SK-N-MC (cell line): ENCODE data around the gene SLC9A4.

Experiments used
- DNase-seq: peaks from one replicate; pipeline ENCODE4 v3.0.0-alpha.2; 2011; ENCODE audit warnings: low read depth, low spot score
- H3K27ac ChIP-seq: fragments of 200-600 bp; sonication (generic); 2 replicates; pipeline ENCODE4 v1.5.1; 2016; ENCODE audit warnings: mixed run types
- H3K36me3 ChIP-seq: fragments of 200-600 bp; sonication (generic); 2 replicates; pipeline ENCODE4 v1.6.1; 2017; ENCODE audit warnings: antibody characterized with exemption, low read length, mixed read lengths; ENCODE audit not compliant: insufficient read depth
- H3K4me3 ChIP-seq: fragments of 200-600 bp; sonication (generic); 2 replicates; pipeline ENCODE4 v1.5.1; 2016
- H3K9ac ChIP-seq: fragments of 200-600 bp; sonication (generic); 2 replicates; pipeline ENCODE4 v1.8.0; 2017; ENCODE audit warnings: mixed run types, mixed read lengths; ENCODE audit not compliant: insufficient read length
- H3K9me3 ChIP-seq: fragments of 200-600 bp; sonication (generic); 2 replicates; pipeline ENCODE4 v1.6.1; 2017; ENCODE audit warnings: low read depth, mild to moderate bottlenecking, antibody characterized with exemption, low read length, moderate library complexity, mixed read lengths
- EZH2 ChIP-seq: fragments of 200-600 bp; sonication (generic); IDR thresholded peaks from one replicate; pipeline ENCODE4 v1.6.1; 2017; ENCODE audit warnings: antibody characterized with exemption
- FOXP2 ChIP-seq: optimal IDR thresholded peaks from 2 replicates; pipeline ENCODE3; 2011; ENCODE audit warnings: mild to moderate bottlenecking, moderate library complexity; ENCODE audit not compliant: insufficient read depth; ENCODE audit errors: extremely low read length, control extremely low read depth
- POLR2AphosphoS5 ChIP-seq: IDR thresholded peaks from 2 replicates; pipeline ENCODE4 v1.6.1; 2012; ENCODE audit warnings: mild to moderate bottlenecking, low read depth, low read length, borderline replicate concordance

The SLC9A4 gene

GRCh38 chr2:102434655-102435381, 38.2 kb upstream of the SLC9A4 start:
- Histone ChIP-seq H3K9ac (no peak overlapping the region), H3K9me3 (no peaks in the 10 kb centered on the region), H3K27ac (no peak overlapping the region), H3K36me3 (no peaks in the 10 kb centered on the region), H3K4me3 (no peak overlapping the region)
- no peak for DNase-seq
- TF ChIP-seq EZH2 (no peak), POLR2AphosphoS5 (no peak), FOXP2 (no peak)

DNA sequence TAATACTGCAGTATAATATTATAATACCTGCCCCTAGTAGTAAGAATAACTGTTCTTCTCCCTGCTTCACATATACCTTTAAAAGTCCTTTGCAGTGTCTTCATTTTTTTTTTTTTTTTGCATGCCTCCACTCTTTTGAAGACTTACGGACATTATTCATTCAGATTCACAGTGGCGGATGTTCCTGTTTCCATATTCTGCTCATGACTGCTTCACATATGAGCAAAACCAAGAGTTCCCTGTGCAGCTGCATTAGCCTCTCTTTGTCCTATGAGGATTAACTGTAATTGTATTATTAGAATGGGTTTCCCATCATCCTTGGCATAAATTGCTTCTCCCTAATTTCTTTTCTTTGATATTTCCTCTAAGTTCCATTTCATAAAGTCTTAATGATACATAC, 37.3 kb upstream of the SLC9A4 start:
- TF ChIP-seq FOXP2, result no peak
- TF ChIP-seq EZH2, result no peak
- H3K27ac ChIP-seq, result no peak overlapping the region
- no peaks in the 10 kb centered on the region for H3K36me3 ChIP-seq
- H3K4me3 ChIP-seq, result no peak overlapping the region
- H3K9me3 ChIP-seq, result no peaks in the 10 kb centered on the region
- no peak for DNase-seq
- no peak overlapping the region for H3K9ac ChIP-seq

GRCh38 chr2:102436323-102436722, 36.7 kb upstream of the SLC9A4 start:
- no peak for DNase-seq
- Histone ChIP-seq H3K9me3 (no peaks in the 10 kb centered on the region), H3K9ac (no peak overlapping the region), H3K36me3 (no peaks in the 10 kb centered on the region), H3K4me3 (no peak overlapping the region), H3K27ac (no peak overlapping the region)
- TF ChIP-seq EZH2 (no peak), FOXP2 (no peak), POLR2AphosphoS5 (no peak)

GRCh38 chr2:102437122-102437521, 35.9 kb upstream of the SLC9A4 start:
- no peak for DNase-seq
- no peaks in the 10 kb centered on the region for H3K9me3 ChIP-seq
- no peak overlapping the region for H3K27ac ChIP-seq
- no peak for TF ChIP-seq EZH2
- TF ChIP-seq POLR2AphosphoS5, result no peak
- TF ChIP-seq FOXP2, result no peak
- H3K4me3 ChIP-seq, result no peak overlapping the region
- no peak overlapping the region for H3K9ac ChIP-seq
- no peaks in the 10 kb centered on the region for H3K36me3 ChIP-seq

- Histone ChIP-seq H3K9ac (no peak overlapping the region), H3K9me3 (no peaks in the 10 kb centered on the region), H3K27ac (no peak overlapping the region), H3K4me3 (no peak overlapping the region), H3K36me3 (no peaks in the 10 kb centered on the region)
- TF ChIP-seq FOXP2, result no peak
- no peak for TF ChIP-seq POLR2AphosphoS5
- TF ChIP-seq EZH2, result no peak
- no peak for DNase-seq
Measured at GRCh38 chr2:102438111-102438510, 34.9 kb upstream of the SLC9A4 start.

GRCh38 chr2:102438578-102438977, 34.4 kb upstream of the SLC9A4 start:
- H3K9ac ChIP-seq, result no peak overlapping the region
- H3K9me3 ChIP-seq, result no peaks in the 10 kb centered on the region
- no peaks in the 10 kb centered on the region for H3K36me3 ChIP-seq
- TF ChIP-seq EZH2 (no peak), POLR2AphosphoS5 (no peak), FOXP2 (no peak)
- H3K4me3 ChIP-seq, result no peak overlapping the region
- H3K27ac ChIP-seq, result no peak overlapping the region
- no peak for DNase-seq

- DNase-seq, result no peak
- Histone ChIP-seq H3K27ac (no peak overlapping the region), H3K4me3 (no peak overlapping the region), H3K9me3 (no peaks in the 10 kb centered on the region), H3K9ac (no peak overlapping the region), H3K36me3 (no peaks in the 10 kb centered on the region)
- TF ChIP-seq POLR2AphosphoS5, result no peak
- no peak for TF ChIP-seq EZH2
- no peak for TF ChIP-seq FOXP2
Measured at GRCh38 chr2:102439065-102439695, 33.8 kb upstream of the SLC9A4 start.

DNA sequence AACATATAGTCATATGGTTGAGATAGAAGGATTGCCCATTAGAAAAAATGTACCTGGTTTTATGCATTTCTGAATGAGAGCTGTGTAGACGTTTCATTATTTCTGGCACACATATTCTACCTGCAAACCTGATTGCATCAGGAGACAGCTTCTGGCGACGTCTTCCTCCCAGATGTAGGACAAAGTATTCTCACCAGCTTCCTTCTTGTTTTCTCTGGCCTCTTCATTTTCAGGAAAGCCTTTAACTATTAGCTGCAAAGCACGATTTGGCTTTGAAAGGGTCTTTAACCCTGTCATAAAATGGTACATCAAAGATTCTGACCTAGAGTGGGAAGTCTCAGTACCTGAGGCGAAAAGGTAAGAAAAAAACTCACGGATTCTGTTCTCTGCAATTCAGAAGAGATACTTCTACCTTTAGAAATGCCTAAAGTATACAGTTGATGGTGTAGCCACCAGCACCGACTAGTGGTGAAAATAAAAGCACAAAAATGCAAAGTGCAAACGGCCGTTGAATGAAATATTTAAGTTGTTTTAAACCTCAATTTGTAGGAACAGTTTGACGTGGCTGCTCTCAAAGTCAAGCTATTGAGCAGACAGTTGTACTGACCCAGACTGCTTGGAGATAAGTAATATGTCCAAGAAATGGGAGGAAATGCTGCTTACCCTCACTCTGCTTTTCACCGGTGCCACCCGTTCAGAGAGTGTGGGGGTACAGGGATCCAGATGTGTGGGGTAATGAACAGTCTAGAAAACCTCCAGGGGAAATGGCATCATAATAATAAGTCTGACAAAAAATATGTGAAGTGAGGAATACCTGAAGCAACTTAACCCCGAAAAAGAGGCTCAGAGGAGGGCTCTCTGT, 29.8 kb upstream of the SLC9A4 start:
- H3K9me3 ChIP-seq, result no peaks in the 10 kb centered on the region
- no peak for DNase-seq
- H3K9ac ChIP-seq, result no peak overlapping the region
- no peaks in the 10 kb centered on the region for H3K36me3 ChIP-seq
- no peak overlapping the region for H3K4me3 ChIP-seq
- H3K27ac ChIP-seq, result no peak overlapping the region
- TF ChIP-seq FOXP2 (no peak), POLR2AphosphoS5 (no peak)
